ENCODE results near the gene ALDOB.

DNA sequence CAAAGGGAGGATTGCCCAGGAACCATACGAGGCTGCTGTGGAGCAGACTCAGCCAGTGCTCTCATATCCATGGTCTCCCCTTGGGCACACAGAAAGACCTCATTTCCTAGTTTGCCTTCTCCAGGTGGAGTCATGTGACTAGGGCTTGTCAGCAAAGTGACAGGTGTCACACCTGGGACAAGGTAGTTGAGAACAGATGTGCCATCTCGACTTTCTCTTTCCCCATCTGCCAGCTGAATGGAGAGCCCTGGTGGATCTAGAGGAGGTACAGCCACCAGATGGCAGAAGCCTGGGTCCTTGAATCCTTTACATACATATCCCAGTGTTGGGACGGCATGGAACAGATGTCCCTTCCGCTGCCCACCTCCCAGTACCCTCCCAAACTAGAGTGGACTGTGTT is 42.9 kb upstream of the ALDOB start:
- TF ChIP-seq, protein P1, sequence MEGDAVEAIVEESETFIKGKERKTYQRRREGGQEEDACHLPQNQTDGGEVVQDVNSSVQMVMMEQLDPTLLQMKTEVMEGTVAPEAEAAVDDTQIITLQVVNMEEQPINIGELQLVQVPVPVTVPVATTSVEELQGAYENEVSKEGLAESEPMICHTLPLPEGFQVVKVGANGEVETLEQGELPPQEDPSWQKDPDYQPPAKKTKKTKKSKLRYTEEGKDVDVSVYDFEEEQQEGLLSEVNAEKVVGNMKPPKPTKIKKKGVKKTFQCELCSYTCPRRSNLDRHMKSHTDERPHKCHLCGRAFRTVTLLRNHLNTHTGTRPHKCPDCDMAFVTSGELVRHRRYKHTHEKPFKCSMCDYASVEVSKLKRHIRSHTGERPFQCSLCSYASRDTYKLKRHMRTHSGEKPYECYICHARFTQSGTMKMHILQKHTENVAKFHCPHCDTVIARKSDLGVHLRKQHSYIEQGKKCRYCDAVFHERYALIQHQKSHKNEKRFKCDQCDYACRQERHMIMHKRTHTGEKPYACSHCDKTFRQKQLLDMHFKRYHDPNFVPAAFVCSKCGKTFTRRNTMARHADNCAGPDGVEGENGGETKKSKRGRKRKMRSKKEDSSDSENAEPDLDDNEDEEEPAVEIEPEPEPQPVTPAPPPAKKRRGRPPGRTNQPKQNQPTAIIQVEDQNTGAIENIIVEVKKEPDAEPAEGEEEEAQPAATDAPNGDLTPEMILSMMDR (IDR thresholded peaks at IDR 0.05; ENCODE audit: low read depth, low read length, missing input control), result no peak
- no peak for TF ChIP-seq SP1 (IDR thresholded peaks at IDR 0.05)
- TF ChIP-seq, protein P2, sequence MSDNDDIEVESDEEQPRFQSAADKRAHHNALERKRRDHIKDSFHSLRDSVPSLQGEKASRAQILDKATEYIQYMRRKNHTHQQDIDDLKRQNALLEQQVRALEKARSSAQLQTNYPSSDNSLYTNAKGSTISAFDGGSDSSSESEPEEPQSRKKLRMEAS (IDR thresholded peaks at IDR 0.05), result no peak
- no peak for TF ChIP-seq RAD21 (IDR thresholded peaks at IDR 0.05)
- no peak for TF ChIP-seq REST (IDR thresholded peaks at IDR 0.05)
- no peak for TF ChIP-seq JUND (IDR thresholded peaks at IDR 0.05)
- TF ChIP-seq EGR1 (IDR thresholded peaks at IDR 0.05; ENCODE audit: low read depth in 2 of 2), result no peak
- no peak for TF ChIP-seq TAF1 (conservative IDR thresholded peaks at IDR 0.05)
- no peak for TF ChIP-seq HNF4A (conservative IDR thresholded peaks at IDR 0.05)
- no peak for TF ChIP-seq ATF3 (IDR thresholded peaks at IDR 0.05)
- TF ChIP-seq FOXA1 (IDR thresholded peaks at IDR 0.05), result no peak
